ENCODE measurements around the gene ZNF662.

DNA sequence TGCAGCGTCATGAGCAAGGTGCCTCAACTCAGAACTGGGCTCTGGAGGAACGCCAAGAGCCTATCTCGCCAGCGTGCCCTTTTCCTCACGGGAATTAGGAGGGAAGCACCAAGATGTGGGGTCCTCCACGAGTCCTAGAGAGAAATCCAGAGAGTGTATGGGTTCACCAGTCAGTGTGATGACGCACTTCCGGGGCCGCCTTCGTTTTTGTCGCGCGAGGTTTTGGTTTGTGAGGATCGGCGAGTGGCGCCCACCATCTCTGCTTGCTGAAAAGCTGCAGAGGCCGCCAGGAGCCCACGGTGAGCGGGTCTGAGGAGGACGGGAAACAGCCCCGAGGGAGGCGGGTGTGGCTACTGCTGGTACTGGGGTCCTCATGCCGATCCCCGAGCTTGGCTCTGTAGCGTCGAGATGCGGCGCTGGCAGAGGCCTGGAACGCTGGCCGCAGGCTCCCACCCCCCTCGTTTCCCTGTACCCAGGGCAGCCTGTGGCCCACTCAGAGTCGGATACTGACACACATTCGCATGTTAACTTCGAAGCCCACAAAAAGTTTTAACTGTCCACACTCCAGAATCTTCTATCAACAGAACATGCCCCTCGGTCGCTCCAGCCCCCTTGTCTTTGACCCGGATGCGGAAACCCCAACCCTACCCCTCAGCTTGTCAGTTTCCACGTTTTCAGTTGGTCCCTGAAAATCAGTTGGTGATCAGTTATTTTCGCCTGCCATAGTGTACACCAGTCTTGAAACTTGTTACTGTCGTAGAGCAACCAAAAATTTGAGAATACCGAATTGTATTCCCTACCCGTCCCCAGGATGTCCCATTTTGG, 30.4 kb downstream of the ZNF662 start:
- TF ChIP-seq, protein P1, sequence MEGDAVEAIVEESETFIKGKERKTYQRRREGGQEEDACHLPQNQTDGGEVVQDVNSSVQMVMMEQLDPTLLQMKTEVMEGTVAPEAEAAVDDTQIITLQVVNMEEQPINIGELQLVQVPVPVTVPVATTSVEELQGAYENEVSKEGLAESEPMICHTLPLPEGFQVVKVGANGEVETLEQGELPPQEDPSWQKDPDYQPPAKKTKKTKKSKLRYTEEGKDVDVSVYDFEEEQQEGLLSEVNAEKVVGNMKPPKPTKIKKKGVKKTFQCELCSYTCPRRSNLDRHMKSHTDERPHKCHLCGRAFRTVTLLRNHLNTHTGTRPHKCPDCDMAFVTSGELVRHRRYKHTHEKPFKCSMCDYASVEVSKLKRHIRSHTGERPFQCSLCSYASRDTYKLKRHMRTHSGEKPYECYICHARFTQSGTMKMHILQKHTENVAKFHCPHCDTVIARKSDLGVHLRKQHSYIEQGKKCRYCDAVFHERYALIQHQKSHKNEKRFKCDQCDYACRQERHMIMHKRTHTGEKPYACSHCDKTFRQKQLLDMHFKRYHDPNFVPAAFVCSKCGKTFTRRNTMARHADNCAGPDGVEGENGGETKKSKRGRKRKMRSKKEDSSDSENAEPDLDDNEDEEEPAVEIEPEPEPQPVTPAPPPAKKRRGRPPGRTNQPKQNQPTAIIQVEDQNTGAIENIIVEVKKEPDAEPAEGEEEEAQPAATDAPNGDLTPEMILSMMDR (IDR thresholded peaks at IDR 0.05; ENCODE audit: insufficient read depth, low read length), result no peak
- no peak for TF ChIP-seq GABPA (IDR thresholded peaks at IDR 0.05; ENCODE audit: low read depth)
- no peak for TF ChIP-seq POLR2AphosphoS5 (IDR thresholded peaks at IDR 0.05; ENCODE audit: low read depth)
- TF ChIP-seq REST (IDR thresholded peaks at IDR 0.05; ENCODE audit: insufficient replicate concordance, low read depth), result no peak

All from HL-60 (cell line).